GM18858 (cell line): Measurements from ENCODE around the gene DRC3.

Experiments used
- ATAC-seq: cut with Tn5 transposase; IDR thresholded peaks from one replicate; pipeline ENCODE4 v1.9.1; 2021; ENCODE audit not compliant: unreplicated experiment

Gene DRC3

GRCh38 chr17:17965152-17965721, 7.4 kb upstream of the DRC3 start:
- no peak for ATAC-seq

GRCh38 chr17:17966399-17966798, 6.3 kb upstream of the DRC3 start:
- ATAC-seq: no peak

GRCh38 chr17:17970699-17971430, 1.8 kb upstream of the DRC3 start:
- ATAC-seq: no peak

GRCh38 chr17:17971431-17972125, 1.1 kb upstream of the DRC3 start:
- no peak for ATAC-seq

- ATAC-seq: no peak
These were observed 241 bp downstream of the DRC3 start for GRCh38 chr17:17972952-17973254.

GRCh38 chr17:17975436-17975835, 2.8 kb downstream of the DRC3 start:
- no peak for ATAC-seq

DNA sequence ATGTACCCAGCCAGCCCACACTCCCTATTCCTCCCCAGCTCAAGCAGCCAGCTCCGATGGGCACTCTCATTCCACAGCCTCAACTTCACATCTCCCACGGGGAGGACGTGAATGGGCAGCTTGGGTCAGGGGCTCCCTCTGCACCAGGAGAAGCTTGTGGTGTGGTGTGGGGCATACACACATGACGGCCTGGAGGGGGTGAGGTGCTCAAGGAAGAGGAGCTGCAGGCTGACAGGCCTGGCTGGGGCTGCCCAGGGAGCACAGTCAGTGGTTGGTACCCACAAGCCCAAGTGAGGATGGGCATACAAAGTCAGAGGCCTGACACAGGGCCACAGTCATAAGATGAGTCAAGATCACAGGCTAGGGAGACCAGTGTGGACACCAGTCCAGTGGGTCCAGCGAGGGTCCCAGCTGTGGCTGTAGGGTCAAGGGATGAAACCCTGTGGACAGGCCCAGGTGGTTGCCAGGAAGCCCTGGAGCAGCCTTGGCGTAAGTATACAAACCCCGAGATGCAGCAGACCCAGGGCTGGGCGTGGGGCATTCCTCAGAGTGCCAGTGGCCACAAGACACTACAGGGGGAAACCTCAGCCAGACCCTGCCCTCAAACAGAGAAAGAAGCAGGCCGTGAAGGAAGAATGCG, 4.4 kb downstream of the DRC3 start:
- ATAC-seq: no peak

DNA sequence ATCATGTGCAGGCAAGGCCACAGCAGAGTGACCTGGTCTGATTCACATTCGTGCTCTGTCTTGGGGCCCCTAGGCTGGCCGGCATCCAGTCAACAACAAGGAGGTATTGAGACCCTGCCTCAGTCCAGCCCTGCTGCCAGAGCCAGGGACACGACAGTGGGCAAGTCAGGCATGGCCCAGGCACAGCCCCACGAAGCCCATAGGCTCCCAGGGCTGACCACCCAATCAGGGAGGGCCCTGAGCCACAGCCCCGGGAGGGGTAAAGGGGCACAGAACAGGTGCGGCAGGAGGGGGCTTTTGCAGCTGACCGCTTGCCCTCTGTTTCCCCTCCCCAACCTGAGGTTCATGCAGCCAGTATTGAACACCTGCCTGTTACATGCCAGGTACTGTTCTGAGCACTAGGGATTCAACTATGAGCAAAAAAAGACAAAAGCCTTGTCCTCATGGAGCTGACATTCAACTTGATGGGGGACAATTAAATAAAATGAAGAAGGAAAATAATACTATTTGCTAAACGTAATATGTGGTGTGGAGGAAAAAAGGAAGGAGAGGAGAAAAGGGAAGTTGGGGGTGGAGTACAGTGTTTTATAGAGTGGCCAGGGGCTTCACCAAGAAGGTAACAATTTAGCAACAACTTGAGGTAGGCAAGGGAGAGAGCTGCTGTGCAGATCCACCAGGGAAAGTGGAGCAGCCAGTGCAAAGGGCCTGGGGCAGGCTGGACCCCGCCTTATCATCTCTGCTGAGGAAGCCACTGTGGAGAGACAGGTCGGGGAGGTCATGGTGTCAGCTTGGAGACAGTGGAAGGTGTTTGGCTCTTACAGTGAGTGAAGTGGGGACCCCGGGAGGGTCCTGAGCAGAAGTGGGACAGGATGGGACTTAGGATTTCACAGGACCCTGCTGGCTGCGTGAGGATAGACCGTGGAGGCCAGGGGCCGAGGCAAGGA, 6.1 kb downstream of the DRC3 start:
- ATAC-seq: no peak

- ATAC-seq: no peak
These were observed 7.1 kb downstream of the DRC3 start for GRCh38 chr17:17979778-17980177.

DNA sequence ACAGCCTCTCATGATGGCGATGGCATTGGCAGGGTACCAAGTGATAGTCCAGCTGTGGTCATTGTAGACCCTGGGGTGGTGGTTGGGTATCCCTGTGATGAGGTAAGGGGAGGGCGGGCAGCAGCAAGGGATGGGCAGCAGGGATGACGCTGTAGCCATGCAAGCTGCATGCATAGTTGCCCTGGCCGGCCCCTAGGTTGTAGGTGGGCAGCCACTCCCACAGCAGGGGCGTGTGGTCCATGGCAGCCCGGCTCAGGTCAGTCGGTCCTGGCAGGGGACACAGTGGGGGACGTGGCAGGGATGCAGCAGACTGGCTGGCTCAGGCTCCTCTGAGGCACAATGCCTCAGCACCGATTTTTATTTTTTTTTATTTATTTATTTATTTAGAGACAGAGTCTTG, 8.7 kb downstream of the DRC3 start:
- no peak for ATAC-seq

DNA sequence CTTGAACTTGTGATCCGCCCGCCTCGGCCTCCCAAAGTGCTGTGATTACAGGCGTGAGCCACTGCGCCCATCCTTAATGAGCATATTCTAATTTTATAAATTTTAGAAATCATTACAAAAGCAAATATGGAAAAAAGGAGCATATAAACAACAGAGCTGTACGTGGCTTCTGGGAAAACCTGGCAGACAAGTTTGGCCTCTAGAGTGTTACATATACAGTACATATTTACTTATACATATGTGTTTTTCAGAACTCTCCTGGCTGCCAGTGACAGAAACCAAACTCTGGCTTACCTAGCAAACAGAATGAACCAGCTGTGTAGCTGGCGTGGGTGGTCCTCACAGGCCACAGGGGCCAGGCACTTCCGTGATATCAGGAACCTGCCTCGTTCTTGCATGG, 10.1 kb downstream of the DRC3 start:
- no peak for ATAC-seq

GRCh38 chr17:17983376-17983775, 10.7 kb downstream of the DRC3 start:
- ATAC-seq: no peak

- ATAC-seq: no peak
These were observed 11.1 kb downstream of the DRC3 start for GRCh38 chr17:17983776-17984175.

GRCh38 chr17:17985153-17985552, 12.5 kb downstream of the DRC3 start:
- ATAC-seq: no peak

- ATAC-seq: no peak
These were observed 12.9 kb downstream of the DRC3 start for GRCh38 chr17:17985555-17985954.

DNA sequence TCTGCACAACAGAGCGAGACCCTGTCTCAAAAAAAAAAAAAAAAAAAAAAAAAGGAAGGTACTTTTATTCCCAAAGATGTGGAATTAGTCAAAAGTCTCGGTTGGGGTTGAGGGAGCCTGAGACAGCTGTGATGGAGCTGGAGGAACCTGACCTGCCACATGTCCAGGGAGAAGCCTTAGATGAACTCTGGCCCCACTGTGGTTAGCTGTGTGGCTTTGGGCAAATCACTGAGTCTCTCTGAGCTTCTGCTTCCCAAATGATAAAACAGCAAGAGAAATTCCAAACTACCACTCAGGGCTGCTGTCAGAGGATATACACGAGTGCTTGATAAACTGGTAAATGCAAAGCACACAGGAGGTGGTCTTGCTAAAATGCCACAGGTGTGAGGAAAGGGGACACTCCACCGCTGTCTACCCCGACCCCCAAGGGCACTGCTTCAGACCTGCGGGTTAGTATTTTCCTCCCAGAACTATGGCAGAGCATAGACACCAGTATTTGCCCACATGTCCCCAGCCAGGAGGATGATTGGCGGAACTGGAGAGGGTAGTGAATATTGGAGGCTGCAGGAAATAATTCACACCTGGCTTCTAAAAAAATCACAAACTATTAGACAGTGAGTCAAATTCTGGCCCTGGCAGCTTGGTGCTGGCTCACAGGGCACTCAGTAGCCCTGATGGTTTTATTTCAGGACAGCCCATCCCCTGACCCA, 14.7 kb downstream of the DRC3 start:
- no peak for ATAC-seq

- ATAC-seq: no peak
These were observed 15.2 kb downstream of the DRC3 start for GRCh38 chr17:17987901-17988300.

DNA sequence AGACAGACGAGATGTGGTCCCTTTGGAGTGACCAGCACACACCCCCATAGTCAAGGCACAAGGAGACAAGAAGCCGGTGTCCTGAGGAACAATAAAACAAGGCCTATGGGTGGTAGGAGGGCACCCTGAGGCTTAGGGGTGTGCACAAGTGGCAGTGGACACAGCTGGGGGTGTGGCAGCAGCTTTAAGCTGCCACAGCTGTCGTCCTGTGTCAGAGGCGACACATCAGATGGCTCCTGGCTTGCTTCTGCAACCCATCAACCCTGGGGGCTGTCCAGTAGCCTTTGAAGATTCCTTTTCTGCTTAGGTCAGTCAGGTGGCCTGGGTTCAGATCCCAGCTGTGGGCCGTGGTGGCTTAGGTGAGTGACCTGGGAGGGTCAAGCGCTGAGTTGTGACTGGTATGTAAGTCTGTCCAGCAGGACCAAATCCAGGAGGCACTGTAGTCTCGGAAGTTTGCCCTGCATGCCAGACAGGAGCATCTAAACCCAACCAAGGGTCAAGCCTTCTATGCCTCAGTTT, 15.8 kb downstream of the DRC3 start:
- no peak for ATAC-seq

GRCh38 chr17:17989081-17989480, 16.4 kb downstream of the DRC3 start:
- no peak for ATAC-seq

- no peak for ATAC-seq
These were observed 17.0 kb downstream of the DRC3 start for GRCh38 chr17:17989618-17990017.
